Astrocyte of the spinal cord (primary cell): ENCODE data around the gene MAPRE3.
A peak's percentile ranks its signal among the peaks of the same experiment; 100 is the strongest.

ENCODE experiments used
- DNase-seq: peaks from one replicate; pipeline ENCODE4 v3.0.0; 2011; ENCODE audit warnings: low read depth, low spot score
- H3K4me3 ChIP-seq: 2 replicates; pipeline ENCODE4 v1.5.1; 2011; ENCODE audit warnings: low read depth, mild to moderate bottlenecking, low read length, moderate library complexity
- in situ Hi-C: cut with HindIII; loops from 2 replicates; pipeline ENCODE4 v1.10.0; 2017; ENCODE audit warnings: low sequenced_read_pairs
- TF ChIP-seq, protein P1 (sequence below): IDR thresholded peaks from 2 replicates; pipeline ENCODE4 v1.5.1; 2012; ENCODE audit warnings: low read depth, mild to moderate bottlenecking, low read length, inconsistent platforms

MAPRE3 gene

DNA sequence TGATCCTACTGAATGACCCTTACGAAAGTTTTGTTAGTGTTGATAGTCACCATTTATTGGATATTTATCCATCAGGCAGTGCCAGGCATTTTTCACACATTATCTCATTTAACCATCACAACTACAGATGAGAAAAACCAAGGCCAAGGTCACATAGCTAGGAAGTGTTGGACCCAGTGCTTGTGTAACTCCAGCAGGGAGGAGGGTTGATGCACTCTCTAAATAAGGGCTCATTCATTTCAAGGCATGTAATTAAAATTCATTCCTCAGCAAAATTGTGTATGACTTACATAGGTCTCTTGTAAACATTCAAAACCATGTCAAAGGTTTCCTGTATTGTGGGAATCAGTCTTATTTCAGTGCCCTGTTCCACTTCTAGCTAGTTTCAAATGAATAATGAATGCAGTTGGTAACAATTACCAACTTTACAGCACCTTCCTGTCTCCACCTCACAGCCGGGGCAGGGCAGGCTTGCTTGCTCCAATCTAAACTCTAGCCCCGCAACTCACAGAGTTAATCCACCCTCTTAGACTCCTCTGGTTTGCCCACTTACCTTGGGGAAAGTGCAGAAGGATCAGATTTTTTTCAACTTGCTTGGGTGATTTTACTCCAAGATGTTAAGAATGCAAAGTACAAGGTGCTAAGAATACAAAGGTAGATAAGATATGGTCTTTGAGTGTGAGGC lies 5.8 kb upstream of the MAPRE3 start:
- TF ChIP-seq, protein P1, sequence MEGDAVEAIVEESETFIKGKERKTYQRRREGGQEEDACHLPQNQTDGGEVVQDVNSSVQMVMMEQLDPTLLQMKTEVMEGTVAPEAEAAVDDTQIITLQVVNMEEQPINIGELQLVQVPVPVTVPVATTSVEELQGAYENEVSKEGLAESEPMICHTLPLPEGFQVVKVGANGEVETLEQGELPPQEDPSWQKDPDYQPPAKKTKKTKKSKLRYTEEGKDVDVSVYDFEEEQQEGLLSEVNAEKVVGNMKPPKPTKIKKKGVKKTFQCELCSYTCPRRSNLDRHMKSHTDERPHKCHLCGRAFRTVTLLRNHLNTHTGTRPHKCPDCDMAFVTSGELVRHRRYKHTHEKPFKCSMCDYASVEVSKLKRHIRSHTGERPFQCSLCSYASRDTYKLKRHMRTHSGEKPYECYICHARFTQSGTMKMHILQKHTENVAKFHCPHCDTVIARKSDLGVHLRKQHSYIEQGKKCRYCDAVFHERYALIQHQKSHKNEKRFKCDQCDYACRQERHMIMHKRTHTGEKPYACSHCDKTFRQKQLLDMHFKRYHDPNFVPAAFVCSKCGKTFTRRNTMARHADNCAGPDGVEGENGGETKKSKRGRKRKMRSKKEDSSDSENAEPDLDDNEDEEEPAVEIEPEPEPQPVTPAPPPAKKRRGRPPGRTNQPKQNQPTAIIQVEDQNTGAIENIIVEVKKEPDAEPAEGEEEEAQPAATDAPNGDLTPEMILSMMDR: no peak
- in situ Hi-C loops: no loop called here
- DNase-seq: no peak
- no peak overlapping the region for H3K4me3 ChIP-seq

GRCh38 chr2:26968001-26968400 lies 2.4 kb upstream of the MAPRE3 start:
- no peak overlapping the region for H3K4me3 ChIP-seq
- in situ Hi-C loops: no loop called here
- TF ChIP-seq, protein P1: no peak
- peak; percentile 5 for DNase-seq

DNA sequence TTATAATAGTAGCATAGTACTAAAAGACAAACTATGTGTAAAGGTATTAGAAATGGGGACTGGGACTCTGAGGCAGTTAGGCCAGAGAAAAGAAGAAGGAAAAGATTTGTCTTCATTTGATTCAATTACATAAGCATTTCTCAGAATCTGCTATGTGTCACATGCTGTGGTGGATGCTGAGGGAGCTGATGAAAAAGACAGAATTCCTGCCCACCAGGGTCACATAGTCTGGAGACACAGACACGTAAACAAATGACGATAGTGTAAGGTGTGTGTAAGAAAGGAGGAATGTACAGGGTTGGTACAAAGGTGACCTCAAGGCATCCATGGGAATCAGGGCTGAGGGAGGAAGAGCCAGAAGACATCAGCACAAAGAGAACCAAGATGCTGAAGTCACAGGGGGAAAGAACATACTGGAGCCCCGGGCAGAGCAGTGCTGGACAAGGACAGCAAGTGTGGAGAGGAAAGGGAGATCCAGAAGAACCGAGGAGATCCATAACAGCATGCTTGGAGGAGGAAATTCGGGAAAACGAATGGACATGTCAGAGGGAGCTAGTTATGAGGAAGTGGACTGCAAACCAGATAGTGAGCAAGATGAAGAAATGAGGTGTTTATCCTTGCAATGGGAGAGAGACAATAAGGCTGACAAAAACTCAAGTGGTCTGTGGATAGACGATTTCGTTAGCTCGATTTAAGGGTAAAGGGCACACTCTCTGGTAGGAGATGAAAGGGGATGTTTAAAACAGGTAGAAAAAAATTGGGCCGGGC lies 1.2 kb upstream of the MAPRE3 start:
- in situ Hi-C loops: no loop called here
- TF ChIP-seq, protein P1: no peak
- DNase-seq: peak; percentile 11
- no peak overlapping the region for H3K4me3 ChIP-seq

- peak; percentile 2 for DNase-seq
- TF ChIP-seq, protein P1: no peak
- H3K4me3 ChIP-seq: peak overlapping the region; percentile 61
- in situ Hi-C loops: no loop called here
Measured at GRCh38 chr2:26970928-26971627, 641 bp downstream of the MAPRE3 start.

DNA sequence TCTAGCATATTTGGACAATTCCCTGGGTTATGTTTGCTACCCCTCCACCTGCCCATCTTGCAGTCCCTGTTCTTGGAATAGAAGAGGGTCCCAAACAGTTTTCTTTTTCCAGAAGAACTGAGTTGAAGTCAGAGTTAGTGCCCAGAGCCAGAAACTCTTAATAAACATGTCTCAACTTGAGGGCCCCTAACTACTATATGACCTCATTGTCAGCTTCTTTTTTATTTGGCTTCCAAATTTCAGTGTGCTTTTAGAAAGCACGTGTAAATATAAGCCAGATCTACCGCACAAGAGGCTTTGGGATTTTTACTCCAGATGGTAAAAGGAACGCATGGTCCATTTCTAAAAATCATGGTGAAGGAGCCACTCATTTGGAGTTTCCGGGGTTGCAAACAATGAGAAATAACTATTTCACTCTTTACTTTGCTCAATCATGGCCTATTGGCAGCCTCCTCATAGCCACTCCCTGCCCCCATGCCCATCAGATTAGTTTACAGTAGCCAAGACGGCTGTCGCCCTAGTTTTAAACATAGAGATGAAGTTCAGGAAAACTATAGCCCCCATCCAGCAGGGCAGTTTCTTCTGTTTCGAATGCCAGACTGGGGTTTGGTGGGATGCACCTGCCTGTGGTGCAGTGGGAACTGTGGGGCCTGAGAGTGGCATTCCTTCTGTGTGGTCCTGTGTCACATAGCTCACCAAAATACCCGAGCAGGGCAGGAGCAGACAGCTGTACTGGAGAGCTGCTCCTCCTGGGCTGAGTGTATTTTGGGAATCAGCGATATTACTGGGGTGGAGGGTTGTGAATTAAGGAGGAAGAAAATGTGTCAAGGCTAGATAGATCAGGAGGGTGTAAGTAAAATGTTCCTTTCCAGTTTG lies 1.7 kb downstream of the MAPRE3 start:
- TF ChIP-seq, protein P1: no peak
- H3K4me3 ChIP-seq: no peak overlapping the region
- in situ Hi-C loops: no loop called here
- no peak for DNase-seq

DNA sequence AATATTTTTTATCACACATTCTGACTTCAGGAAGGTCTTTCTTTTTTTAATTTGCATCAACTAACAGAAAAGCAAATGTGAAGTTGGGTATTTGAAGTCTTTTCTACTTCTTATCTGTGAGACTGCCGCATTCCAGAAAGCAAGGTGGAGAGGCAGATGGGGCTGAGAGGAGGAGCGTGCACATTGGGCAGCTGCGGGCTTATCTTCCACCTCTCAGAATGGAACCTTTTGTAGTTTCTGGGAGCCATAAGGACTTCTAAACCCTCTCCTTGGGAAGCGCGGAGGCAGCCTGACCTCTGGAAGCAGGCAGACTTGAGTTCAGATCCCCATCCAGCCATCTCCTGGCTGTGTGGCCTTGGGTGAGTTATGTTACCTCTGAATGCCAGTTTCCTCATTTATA lies 3.9 kb downstream of the MAPRE3 start:
- TF ChIP-seq, protein P1: no peak
- no peak for DNase-seq
- in situ Hi-C loops: no loop called here
- H3K4me3 ChIP-seq: no peak overlapping the region
